ENCODE results near the gene ZNF282.
"Not testable (repeated sequence)": the region's sequence is repeated elsewhere in the genome, so short reads cannot be mapped to it uniquely, and the experiment has no call there.

The ZNF282 gene

GRCh38 chr7:149261316-149261828 lies 66.0 kb downstream of the ZNF282 start:
- DNase-seq, result peak; percentile 27

GRCh38 chr7:149261829-149262617 lies 66.7 kb downstream of the ZNF282 start, which contains the start of gene ZNF783:
Gene ZNF783, plus strand, starts transcription at chr7:149262196. Its CDS starts 138 bp downstream, at chr7:149262334.
- peak; percentile 92 for DNase-seq

GRCh38 chr7:149266451-149266850 lies 71.1 kb downstream of the ZNF282 start:
- no peak for DNase-seq

GRCh38 chr7:149267733-149268132 lies 72.4 kb downstream of the ZNF282 start:
- no peak for DNase-seq

GRCh38 chr7:149274424-149274823 lies 79.1 kb downstream of the ZNF282 start:
- DNase-seq, result not testable (repeated sequence)
